ENCODE measurements around the gene FUT3.

DNA sequence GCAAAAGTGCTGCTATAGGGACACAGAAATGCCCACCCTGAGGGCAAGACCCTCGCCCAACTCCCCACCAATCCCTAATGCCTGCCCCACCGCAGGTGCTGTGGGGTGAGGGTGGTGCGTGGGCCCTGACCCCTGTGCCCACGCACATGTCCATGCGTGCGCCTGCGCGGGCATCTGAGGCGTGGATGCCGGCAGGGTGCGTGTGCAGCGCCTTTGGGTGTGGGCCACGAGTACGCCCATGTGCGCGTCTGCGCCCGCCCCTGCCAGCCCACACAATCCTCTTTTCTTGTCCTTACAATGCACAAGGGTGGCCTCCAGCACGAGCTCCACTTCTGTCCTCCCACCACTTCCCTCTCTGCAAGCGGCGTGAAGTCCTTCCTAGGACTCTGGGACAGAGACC lies 26.1 kb downstream of the FUT3 start:
- TF ChIP-seq, protein P1, sequence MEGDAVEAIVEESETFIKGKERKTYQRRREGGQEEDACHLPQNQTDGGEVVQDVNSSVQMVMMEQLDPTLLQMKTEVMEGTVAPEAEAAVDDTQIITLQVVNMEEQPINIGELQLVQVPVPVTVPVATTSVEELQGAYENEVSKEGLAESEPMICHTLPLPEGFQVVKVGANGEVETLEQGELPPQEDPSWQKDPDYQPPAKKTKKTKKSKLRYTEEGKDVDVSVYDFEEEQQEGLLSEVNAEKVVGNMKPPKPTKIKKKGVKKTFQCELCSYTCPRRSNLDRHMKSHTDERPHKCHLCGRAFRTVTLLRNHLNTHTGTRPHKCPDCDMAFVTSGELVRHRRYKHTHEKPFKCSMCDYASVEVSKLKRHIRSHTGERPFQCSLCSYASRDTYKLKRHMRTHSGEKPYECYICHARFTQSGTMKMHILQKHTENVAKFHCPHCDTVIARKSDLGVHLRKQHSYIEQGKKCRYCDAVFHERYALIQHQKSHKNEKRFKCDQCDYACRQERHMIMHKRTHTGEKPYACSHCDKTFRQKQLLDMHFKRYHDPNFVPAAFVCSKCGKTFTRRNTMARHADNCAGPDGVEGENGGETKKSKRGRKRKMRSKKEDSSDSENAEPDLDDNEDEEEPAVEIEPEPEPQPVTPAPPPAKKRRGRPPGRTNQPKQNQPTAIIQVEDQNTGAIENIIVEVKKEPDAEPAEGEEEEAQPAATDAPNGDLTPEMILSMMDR (conservative IDR thresholded peaks at IDR 0.05 in 1 of 2, IDR thresholded peaks at IDR 0.05 in 1 of 2; ENCODE audit: low read depth in 1 of 2, low read length in 2 of 2) = no peak
- no peak for TF ChIP-seq EZH2 (IDR thresholded peaks at IDR 0.05; ENCODE audit: low read length, missing control alignments)
